COLO668 (cell line): Measurements from ENCODE around the gene UCN3.
"Not testable (repeated sequence)": the region's sequence is repeated elsewhere in the genome, so short reads cannot be mapped to it uniquely, and the experiment has no call there.

Experiments
- DNase-seq: peaks from one replicate; lab custom pipeline; 2025; ENCODE audit not compliant: unreplicated experiment; lab: John Stamatoyannopoulos, UW

Gene UCN3

DNA sequence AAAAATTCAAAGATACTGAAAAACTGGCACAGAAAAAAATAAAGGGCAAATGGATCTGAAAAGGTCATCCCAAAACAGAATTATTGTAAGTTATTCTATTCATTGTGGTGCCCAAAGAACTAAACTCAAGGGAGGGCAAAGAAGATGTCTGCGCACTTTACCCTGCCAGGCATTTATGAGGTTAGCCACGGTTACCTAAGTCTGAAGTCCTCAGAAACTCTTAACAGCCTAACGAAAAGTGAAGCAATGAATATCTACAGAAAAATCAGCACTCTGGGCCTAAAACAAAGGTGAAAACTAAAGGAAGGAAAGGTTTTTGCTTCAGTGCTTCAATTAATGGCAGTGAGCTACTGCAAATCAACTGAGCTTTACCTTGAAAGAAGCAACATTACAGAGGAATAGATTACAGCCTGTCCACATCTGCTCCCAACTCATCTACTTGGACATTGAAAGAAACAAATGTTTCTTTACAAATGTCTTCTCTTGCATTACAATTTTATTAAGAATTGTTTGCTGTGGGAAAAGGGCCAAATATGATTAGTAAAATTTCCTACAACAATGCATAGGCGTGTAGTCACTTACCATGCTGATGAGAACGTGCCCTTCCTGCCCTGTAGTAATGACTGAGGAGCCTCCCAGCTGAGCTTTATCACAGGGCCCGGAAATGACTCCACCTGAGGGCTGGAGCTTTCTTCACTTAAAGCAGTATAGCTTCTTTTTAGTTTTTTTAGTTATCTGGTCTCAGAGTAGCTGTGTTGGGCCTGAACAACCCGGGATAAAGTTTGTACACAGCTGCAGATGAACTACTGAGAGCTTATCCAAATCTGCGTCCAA lies 39.7 kb downstream of the UCN3 start, which contains the start of gene TUBAL3:
Gene TUBAL3, minus strand, starts transcription at position 621 of the 834 bp plus-strand sequence. Its CDS starts 36 bp downstream, at position 585.
- DNase-seq = no peak

DNA sequence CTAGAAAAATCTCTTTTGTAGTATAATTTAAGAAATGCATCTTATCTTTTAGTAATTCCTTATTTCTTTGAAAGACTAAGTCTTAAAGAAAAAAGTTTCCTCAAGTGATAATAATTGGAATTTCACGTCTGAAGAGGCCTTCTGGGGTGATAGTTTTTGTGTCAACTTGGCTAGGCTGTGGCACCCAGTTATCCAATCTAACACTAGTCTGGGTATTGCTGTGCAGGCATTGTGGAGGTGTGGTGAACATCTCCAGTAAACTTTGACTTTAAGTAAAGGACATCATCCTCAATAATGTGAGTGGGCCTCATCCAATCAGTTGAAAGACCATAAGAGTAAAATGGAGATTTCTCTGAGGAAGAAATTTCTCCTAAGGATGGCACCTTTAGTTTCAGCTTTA lies 42.2 kb downstream of the UCN3 start:
- no peak for DNase-seq

DNA sequence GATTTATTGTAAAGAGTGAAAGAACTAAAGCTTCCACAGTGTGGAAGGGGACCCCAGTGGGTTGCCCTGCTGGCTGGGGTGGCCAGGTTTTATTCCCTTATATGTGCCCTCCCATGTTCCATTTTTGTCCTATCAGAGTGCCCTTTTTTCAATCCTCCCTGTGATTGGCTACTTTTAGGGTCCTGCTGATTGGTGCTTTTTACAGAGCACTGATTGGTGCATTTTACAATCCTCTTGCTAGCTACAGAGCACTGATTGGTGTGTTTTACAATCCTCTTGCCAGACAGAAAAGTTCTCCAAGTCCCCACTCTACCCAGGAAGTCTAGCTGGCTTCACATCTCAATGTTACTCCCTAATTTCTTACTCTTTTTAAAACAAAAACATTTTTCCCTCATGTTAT lies 46.0 kb downstream of the UCN3 start:
- DNase-seq = not testable (repeated sequence)

DNA sequence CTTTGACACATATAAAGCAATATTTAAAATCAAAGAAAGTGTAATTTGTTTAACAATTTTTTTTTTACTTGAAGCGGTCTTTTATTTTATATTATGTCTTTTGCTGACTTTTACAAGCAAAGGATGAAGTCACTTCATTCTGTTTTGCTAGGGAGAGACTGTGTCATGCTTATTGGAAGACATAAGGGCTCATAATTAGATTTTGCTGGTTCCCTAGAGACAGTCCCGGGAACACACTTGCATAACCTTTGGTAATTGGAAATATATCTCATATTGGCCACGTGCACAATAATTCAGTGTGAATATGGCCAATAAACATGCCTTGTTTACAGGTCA lies 47.1 kb downstream of the UCN3 start:
- DNase-seq = no peak

DNA sequence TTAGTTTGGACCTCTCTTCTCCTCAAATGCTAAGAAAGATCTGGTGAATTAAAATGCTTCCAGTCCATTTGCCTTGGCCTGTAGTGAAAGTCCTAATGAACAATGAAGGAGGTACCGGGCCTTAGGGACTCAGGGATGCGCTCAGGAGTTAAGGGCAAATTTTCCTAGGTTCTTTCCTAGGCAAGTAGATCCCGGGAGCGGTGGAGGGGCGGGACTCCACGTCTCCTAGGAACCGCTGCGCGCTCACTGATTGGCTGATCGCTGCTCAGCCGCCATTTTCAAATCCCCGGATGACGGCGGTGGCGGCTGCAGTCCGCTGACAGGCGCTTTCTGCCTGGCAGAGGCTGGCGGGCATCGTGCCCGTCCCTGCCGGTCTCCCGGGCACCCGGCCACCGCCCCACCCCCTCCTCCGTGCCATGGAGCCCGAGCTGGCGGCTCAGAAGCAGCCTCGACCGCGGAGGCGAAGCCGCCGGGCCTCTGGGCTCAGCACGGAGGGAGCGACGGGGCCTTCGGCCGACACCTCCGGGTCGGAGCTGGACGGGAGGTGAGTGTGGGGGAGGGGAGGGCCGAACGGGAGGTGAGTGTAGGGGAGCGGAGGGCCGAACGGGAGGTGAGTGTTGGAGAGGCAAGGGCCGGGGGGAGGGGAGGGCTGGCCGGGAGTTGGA lies 47.6 kb downstream of the UCN3 start, which contains the start of gene NET1:
Gene NET1, plus strand, starts transcription at position 281 of the 665 bp plus-strand sequence. Its CDS starts 136 bp downstream, at position 417.
- peak; percentile 87 for DNase-seq

DNA sequence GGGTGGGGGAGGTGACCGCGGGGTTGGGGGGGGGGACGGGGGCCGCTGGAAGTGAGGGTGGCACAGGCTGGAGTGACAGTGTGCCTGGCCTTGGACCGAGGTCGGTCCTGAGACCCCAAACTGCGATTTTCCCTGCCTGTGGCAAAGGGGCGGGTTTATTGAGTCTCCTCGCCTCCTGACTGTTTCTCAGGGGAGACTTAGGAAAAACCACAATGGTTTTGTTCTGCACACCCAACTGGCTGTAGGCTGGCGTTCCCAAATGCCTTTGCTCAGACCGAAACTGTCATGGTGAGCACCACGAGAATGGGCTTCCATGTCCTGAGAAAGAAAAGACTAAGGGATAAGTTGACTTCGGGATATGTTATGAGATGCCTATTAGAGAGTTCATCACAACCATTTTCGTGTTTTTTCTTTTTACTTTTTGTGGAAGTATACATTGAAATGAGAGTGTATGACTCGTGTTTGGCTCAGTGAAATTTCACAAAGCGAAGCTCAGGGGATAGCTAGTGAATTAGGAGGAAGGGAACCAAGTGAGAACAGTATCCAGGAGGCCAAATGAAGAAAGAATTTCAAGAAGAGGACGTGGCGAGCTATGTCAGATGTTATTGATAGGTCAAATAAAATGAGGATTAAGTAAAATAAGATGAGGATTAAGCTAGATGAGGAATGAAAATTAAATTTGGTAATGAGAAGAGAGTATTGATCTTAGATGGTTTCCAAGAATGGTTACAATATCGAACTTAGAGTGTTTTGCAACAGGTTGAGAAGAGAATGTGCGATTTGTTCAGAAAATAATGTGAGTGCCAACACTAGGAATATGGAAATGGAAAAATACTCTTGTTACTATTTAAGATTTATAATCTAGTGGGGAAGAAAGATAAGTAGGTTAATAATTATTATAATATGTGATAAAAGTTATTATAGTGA lies 48.5 kb downstream of the UCN3 start:
- peak; percentile 15 for DNase-seq

DNA sequence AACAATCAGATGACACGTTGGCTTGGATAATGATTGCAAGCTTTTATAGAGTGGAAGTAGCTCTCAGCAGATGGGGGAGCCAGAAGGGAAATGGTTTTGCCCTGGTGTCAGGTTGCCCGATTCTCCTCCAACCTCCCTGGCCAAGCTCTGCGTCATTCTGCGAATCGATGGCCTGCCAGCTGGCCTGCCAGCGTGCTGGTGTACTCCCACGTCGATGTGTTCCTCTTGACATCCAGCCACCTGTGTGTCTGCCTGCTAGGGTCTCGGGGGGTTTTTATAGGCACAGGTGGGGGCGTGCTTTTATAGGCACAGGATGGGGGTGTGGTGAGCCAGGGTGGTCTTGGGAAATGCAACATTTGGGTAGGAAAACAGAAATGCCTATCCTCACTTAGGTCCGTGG lies 52.2 kb downstream of the UCN3 start:
- peak; percentile 59 for DNase-seq

DNA sequence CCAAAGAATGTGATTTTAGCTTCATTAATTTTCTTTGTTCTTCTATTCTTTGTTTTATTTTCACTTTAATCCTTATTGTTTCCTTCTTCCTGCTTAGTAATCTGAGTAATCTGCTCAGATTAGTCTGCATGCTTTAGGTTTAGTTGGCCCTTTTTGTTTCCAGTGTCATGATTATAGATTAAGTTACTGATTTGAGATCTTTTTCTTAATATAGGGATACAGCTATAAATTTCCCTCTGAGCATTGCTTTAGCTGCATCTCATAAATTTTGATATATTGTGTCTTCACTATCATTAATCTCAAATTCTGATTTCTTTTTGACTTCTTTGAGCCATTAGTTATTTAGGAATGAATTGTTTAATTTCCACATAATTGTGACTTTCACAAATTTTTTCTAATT lies 53.8 kb downstream of the UCN3 start:
- no peak for DNase-seq

DNA sequence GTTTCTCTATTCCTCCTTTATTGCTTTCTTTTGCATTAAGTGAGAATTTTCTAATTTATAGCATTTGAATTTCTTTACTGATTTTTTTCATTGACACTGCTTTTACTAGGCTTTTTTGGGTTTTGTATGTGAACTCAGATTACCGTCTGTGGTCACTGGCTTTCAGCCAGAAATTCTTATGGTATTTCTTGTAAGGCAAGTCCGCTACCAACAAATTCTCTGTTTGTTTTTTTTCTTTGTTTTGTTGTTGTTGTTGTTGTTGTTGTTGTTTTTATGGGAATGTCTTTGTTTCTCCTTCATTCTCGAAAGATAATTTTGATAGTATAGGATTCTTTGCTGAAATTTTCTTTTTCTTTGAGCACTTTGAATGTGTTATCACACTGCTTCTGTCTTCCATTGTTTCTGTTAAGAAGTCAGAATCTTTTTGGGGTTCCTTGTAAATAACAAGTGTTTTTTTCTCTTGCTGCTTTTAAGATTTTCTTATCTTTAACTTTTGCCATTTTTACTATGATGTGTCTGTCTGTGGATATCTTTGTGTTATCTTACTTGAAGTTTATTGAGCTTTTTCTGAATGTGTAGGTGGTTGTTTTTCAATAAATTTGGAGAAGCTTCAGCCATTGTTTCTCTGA lies 54.8 kb downstream of the UCN3 start:
- DNase-seq = no peak

DNA sequence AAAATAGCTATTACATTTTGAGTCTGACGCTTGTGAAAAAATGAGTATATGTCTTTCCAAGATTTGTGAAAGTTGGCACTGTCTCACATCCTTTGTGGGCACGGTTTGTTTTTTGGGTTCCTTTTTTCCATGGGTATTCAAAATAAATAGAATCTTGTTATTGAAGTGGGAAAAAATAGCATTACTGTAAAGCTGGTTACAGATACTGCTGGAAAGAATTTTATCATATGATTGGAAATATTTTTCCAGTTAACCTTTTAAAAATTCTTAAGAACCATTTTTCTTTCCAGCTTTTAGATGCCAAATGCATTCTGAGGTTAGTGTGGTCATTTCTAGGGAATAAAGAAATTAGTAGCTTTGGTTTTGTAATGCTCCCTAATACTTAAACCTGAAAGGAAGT lies 59.0 kb downstream of the UCN3 start:
- DNase-seq = no peak
